K562 (cell line): Measurements from ENCODE around the gene CHST8. TPM values are rescaled to one million over a fixed set of nuclear protein-coding genes. Genes with fewer than 3 reads are reported as not detected.

Source experiments
- ATAC-seq: fragments of 200-7000 bp; cut with Tn5 transposase; 3 replicates; pipeline ENCODE4 v1.9.1; 2020; ENCODE audit warnings: moderate library complexity
- BruUV-seq: library from RNA; stranded (reverse); fragments of 400-500 nt; replicated peaks from 2 replicates; lab custom pipeline; 2021; lab: Mats Ljungman, UMichigan
- CTCF ChIA-PET: fragments of 300-600 bp; formaldehyde crosslinking; extraction: SDS; loops from one replicate; lab custom pipeline; 2021; ENCODE audit warnings: low intra/inter-chr PET ratio; lab: Yijun Ruan, JAX
- POLR2A ChIA-PET: fragments of 300-600, 350-650 bp; sonication (Branson Sonifier 250); formaldehyde crosslinking; extraction: SDS; loops from one replicate; lab custom pipeline; 2021; ENCODE audit warnings: antibody characterized with exemption, inconsistent platforms; lab: Yijun Ruan, JAX
- DNase-seq, 4 experiments: peaks; one replicate each; pipeline versions ENCODE4 v3.0.0 to v3.0.0-alpha.2; 2011 to 2018; ENCODE audit warnings: low spot score in 3 of 4, mixed read lengths in 3 of 4; ENCODE audit errors: extremely low read depth in 1 of 4
- FAIRE-seq: peaks from 2 replicates; lab custom pipeline; 2011; peaks lifted over from hg19 to GRCh38; lab: Jason Lieb, UNC
- H2AFZ ChIP-seq: 2 replicates; pipeline ENCODE4 v1.6.0; 2011; ENCODE audit warnings: low read depth, low read length, control low read depth, inconsistent platforms
- H3K27ac ChIP-seq: fragments of 200-600 bp; 3 replicates; pipeline ENCODE4 v1.8.0; 2011; ENCODE audit warnings: low read depth, mild to moderate bottlenecking, control low read depth, inconsistent platforms, low read length, moderate library complexity, mixed read lengths; ENCODE audit errors: extremely low read depth
- H3K27me3 ChIP-seq, 2 experiments: fragments of 300-600 bp in 1 of 2; 2 replicates in 1 of 2; 3 replicates in 1 of 2; pipeline versions ENCODE4 v1.6.0 to v1.8.0; 2011; ENCODE audit warnings: inconsistent platforms in 2 of 2, low read length in 2 of 2, mild to moderate bottlenecking in 1 of 2, mixed read lengths in 1 of 2, moderate library complexity in 1 of 2; ENCODE audit not compliant: control insufficient read depth in 2 of 2, insufficient read depth in 2 of 2
- H3K36me3 ChIP-seq: fragments of 300-600 bp; 3 replicates; pipeline ENCODE4 v1.8.0; 2011; ENCODE audit warnings: mild to moderate bottlenecking, low read length, inconsistent platforms; ENCODE audit not compliant: control insufficient read depth, insufficient read depth
- H3K4me1 ChIP-seq, 2 experiments: fragments of 200-600 bp in 1 of 2; replicated peaks in 1 of 2; 2 replicates in 1 of 2; 3 replicates in 1 of 2; pipeline versions ENCODE4 v1.5.1 to v1.8.0; 2011; ENCODE audit warnings: inconsistent platforms in 2 of 2, low read length in 2 of 2, mild to moderate bottlenecking in 1 of 2, mixed read lengths in 1 of 2, moderate library complexity in 1 of 2; ENCODE audit not compliant: control insufficient read depth in 2 of 2, insufficient read depth in 2 of 2
- H3K4me2 ChIP-seq: 2 replicates; pipeline ENCODE4 v1.6.1; 2011; ENCODE audit warnings: low read length, control low read depth, inconsistent platforms, mixed read lengths; ENCODE audit not compliant: insufficient read depth
- H3K4me3 ChIP-seq: fragments of 200-600 bp; sonication (generic), shearing (Covaris generic); 2 replicates; pipeline ENCODE4 v1.5.1; 2016; ENCODE audit warnings: control low read depth, inconsistent platforms
- H3K79me2 ChIP-seq: fragments of 200-600 bp; 3 replicates; pipeline ENCODE4 v1.8.0; 2011; ENCODE audit warnings: low read length, inconsistent platforms; ENCODE audit not compliant: control insufficient read depth, insufficient read depth
- H3K9ac ChIP-seq, 2 experiments: 2 replicates each; pipeline versions ENCODE4 v1.6.0 to v1.6.1; 2011; ENCODE audit warnings: low read depth in 2 of 2, low read length in 2 of 2, control low read depth in 1 of 2, inconsistent platforms in 1 of 2, mild to moderate bottlenecking in 1 of 2, mixed read lengths in 1 of 2; ENCODE audit not compliant: insufficient read depth in 1 of 2
- H3K9me1 ChIP-seq: one replicate; pipeline ENCODE4 v1.6.0; 2011; ENCODE audit warnings: inconsistent platforms, mild to moderate bottlenecking, low read length, moderate library complexity; ENCODE audit not compliant: control insufficient read depth, insufficient read depth
- H3K9me3 ChIP-seq: replicated peaks from 2 replicates; pipeline ENCODE4 v1.5.1; 2011; ENCODE audit warnings: low read depth, low read length, inconsistent platforms; ENCODE audit not compliant: control insufficient read depth, insufficient read depth
- H4K20me1 ChIP-seq: replicated peaks from 2 replicates; pipeline ENCODE4 v1.6.1; 2011; ENCODE audit warnings: low read length, inconsistent platforms, mixed read lengths; ENCODE audit not compliant: control insufficient read depth, insufficient read depth
- FOXP4 ChIP-seq: sonication (generic); formaldehyde crosslinking; IDR thresholded peaks from 2 replicates; pipeline ENCODE4 v1.8.0; 2022; ENCODE audit warnings: mild to moderate bottlenecking, missing genetic modification reagents, borderline replicate concordance
- GTF3C2 ChIP-seq: IDR thresholded peaks from 3 replicates; pipeline ENCODE4 v1.6.1; 2011; ENCODE audit warnings: borderline replicate concordance, mild to moderate bottlenecking, moderate library complexity; ENCODE audit not compliant: insufficient read length; ENCODE audit errors: extremely low read depth
- HNRNPH1 ChIP-seq: fragments of 200-400 bp; formaldehyde crosslinking; optimal IDR thresholded peaks from 2 replicates; pipeline ENCODE3; 2017; ENCODE audit warnings: low read depth, mild to moderate bottlenecking, low read length, moderate library complexity
- NCOA1 ChIP-seq: fragments of 450-650 bp; IDR thresholded peaks from 2 replicates; pipeline ENCODE4 v1.6.1; 2016; ENCODE audit warnings: low read depth
- NR0B1 ChIP-seq: fragments of 450-650 bp; IDR thresholded peaks from one replicate; pipeline ENCODE4 v1.6.1; 2018; ENCODE audit warnings: mild to moderate bottlenecking, moderate library complexity; ENCODE audit not compliant: partially characterized antibody
- RUNX1 ChIP-seq: sonication (generic); IDR thresholded peaks from 2 replicates; pipeline ENCODE4 v1.6.1; 2016; ENCODE audit warnings: antibody characterized with exemption, low read depth
- ZBTB5 ChIP-seq: fragments of 450-650 bp; IDR thresholded peaks from 2 replicates; pipeline ENCODE4 v1.6.1; 2017; ENCODE audit warnings: antibody characterized with exemption
- ZKSCAN1 ChIP-seq: fragments of 150-350 bp; IDR thresholded peaks from 2 replicates; pipeline ENCODE4 v1.6.1; 2016; ENCODE audit warnings: low read depth, low read length
- ZNF324 ChIP-seq: fragments of 250-450 bp; sonication (Bioruptor Pico); IDR thresholded peaks from 2 replicates; pipeline ENCODE4 v1.4.0; 2020; ENCODE audit warnings: mild to moderate bottlenecking
- WGBS: fragments of 100-300 bp; shearing (Covaris generic); methylation state at CpG from one replicate; pipeline ENCODE4 v1.1.6; 2016; ENCODE audit warnings: low coverage, mixed read lengths; ENCODE audit not compliant: insufficient coverage; ENCODE audit errors: missing lambda C conversion rate; 5-methylcytosine and 5-hydroxymethylcytosine counted together
- in situ Hi-C: fragments of 300-500 bp; cut with MboI; formaldehyde crosslinking; loops from 4 replicates; pipeline ENCODE4 v1.15.0; 2018; ENCODE audit warnings: inconsistent platforms, mixed read lengths
- intact Hi-C: fragments of 100-400 bp; cut with micrococcal nuclease; formaldehyde crosslinking; loops from 2 replicates; pipeline ENCODE4 v1.14.2; 2022
- polyA plus RNA-seq, 8 experiments: library from polyadenylated mRNA; depleted of rRNA in 4 of 8; stranded (reverse) in 5 of 8; unstranded in 3 of 8; fragments of >200 nt; fragmentation: Nextera tagmentation in 2 of 8; fragmentation: Illumina TruSeq in 1 of 8; extraction: Ambion mirVana in 2 of 8; extraction: Trizol in 1 of 8; gene quantifications; 2 replicates each; pipeline versions ENCODE4 v1.2.1 to v1.2.3, GENCODE V29; 2011 to 2014; ENCODE audit warnings: inconsistent platforms in 1 of 8, missing spikeins in 1 of 8
- total RNA-seq, 7 experiments: library from RNA; depleted of rRNA in 6 of 7; stranded (reverse); fragments of >200 nt in 6 of 7; fragmentation: Illumina TruSeq in 2 of 7; extraction: Trizol in 2 of 7; gene quantifications; 2 replicates each; pipeline versions ENCODE4 v1.2.1 to v1.2.3, GENCODE V29; 2011 to 2021; ENCODE audit warnings: low replicate concordance in 1 of 7

CHST8 gene
- total and polyA plus RNA-seq, 9 of the 15 experiments (the other 6 are each of a cell fraction or from before 2014, with no cell fraction given): 0.11 TPM; not detected in 8

GRCh38 chr19:33727331-33727998, 105.7 kb downstream of the CHST8 start (continued):
- TF ChIP-seq ZBTB5: no peak

- Histone ChIP-seq H3K27ac (no peak overlapping the region), H3K4me1 (no peaks in the 10 kb centered on the region; a peak in 1 of 5 replicates), H3K4me3 (no peak overlapping the region), H3K9me1 (no peaks in the 10 kb centered on the region), H3K4me2 (no peak overlapping the region), H3K27me3 (peaks cover 0 to 20% of the 10 kb centered on the region in 2 experiments; a peak in 1 of 5 replicates), H3K9ac (no peak overlapping the region), H3K36me3 (no peaks in the 10 kb centered on the region), H2AFZ (no peak overlapping the region), H3K79me2 (no peaks in the 10 kb centered on the region), H3K9me3 (no peaks in the 10 kb centered on the region), H4K20me1 (peaks cover 3% of the 10 kb centered on the region; the same call in 1 of the 2 replicates)
- TF ChIP-seq ZKSCAN1 (no peak), NR0B1 (no peak), NCOA1 (no peak), GTF3C2 (no peak), FOXP4 (CRISPR knock-in tag) (no peak), HNRNPH1 (no peak), ZNF324 (no peak), RUNX1 (no peak)
- CTCF ChIA-PET: no interaction called here
- FAIRE-seq: no peak
- POLR2A ChIA-PET: no interaction called here
- intact Hi-C loops (loop anchor here (10.0 kb wide), 1 partner anchor 47 kb away; no protein-coding TSS in a partner anchor), in situ Hi-C loops (no loop called here)
- 6% methylated on average over 3 of the region's 3 CpGs for WGBS
- no peak for DNase-seq
- ATAC-seq: no peak
- no TSS peak for BruUV-seq
Measured at GRCh38 chr19:33728141-33728540, 106.4 kb downstream of the CHST8 start.
